Measurements from ENCODE around the gene FKTN.

Gene FKTN

DNA sequence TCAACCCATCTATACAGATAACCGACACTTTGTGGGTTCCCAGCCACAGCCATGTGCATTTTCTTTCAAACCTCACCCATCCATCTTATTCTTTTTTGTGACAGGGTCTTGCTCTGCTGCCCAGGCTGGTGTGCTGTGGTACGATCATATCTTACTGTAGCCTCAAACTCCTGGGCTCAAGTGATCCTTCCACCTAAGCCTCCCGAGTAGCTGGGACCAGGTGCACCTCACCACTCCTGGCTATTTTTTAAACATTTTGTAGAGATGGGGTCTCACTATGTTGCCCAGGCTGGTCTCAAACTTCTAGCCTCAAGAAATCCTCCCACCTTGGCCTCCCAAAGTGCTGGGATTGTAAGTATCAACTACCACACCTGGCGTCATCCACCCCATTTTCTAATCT lies 129.0 kb downstream of the FKTN start:
- TF ChIP-seq, protein P1, sequence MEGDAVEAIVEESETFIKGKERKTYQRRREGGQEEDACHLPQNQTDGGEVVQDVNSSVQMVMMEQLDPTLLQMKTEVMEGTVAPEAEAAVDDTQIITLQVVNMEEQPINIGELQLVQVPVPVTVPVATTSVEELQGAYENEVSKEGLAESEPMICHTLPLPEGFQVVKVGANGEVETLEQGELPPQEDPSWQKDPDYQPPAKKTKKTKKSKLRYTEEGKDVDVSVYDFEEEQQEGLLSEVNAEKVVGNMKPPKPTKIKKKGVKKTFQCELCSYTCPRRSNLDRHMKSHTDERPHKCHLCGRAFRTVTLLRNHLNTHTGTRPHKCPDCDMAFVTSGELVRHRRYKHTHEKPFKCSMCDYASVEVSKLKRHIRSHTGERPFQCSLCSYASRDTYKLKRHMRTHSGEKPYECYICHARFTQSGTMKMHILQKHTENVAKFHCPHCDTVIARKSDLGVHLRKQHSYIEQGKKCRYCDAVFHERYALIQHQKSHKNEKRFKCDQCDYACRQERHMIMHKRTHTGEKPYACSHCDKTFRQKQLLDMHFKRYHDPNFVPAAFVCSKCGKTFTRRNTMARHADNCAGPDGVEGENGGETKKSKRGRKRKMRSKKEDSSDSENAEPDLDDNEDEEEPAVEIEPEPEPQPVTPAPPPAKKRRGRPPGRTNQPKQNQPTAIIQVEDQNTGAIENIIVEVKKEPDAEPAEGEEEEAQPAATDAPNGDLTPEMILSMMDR (IDR thresholded peaks at IDR 0.05; ENCODE audit: low read depth, low read length), result no peak
- no peak overlapping the region for H3K4me3 ChIP-seq (ENCODE audit: low read depth, low read length)
- DNase-seq (ENCODE audit: low read depth, low spot score), result no peak
- in situ Hi-C loops (cut with HindIII; ENCODE audit: low sequenced_read_pairs), result no loop called here
